HG03196 (cell line): ENCODE results near the gene NUMA1.

Experiments used
- ATAC-seq: cut with Tn5 transposase; IDR thresholded peaks from one replicate; pipeline ENCODE4 v1.9.1; 2021; ENCODE audit not compliant: unreplicated experiment

NUMA1 gene

GRCh38 chr11:72102946-72103753 lies 22.8 kb upstream of the NUMA1 start, which contains the start of gene LAMTOR1:
TSS of gene LAMTOR1 (minus strand) at chr11:72103297. CDS start at chr11:72103224, 73 bp downstream.
- peak; percentile 80 for ATAC-seq

- no peak for ATAC-seq
These were observed 22.2 kb upstream of the NUMA1 start for GRCh38 chr11:72102631-72102945.

GRCh38 chr11:72102162-72102561 lies 21.8 kb upstream of the NUMA1 start:
- no peak for ATAC-seq

- no peak for ATAC-seq
These were observed 20.1 kb upstream of the NUMA1 start for GRCh38 chr11:72100462-72100861.

- ATAC-seq, result no peak
These were observed 19.7 kb upstream of the NUMA1 start for GRCh38 chr11:72100009-72100408.

- ATAC-seq, result no peak
These were observed 18.4 kb upstream of the NUMA1 start for GRCh38 chr11:72098741-72099140.

- ATAC-seq, result no peak
These were observed 10.9 kb upstream of the NUMA1 start for GRCh38 chr11:72091292-72091691.

GRCh38 chr11:72088076-72088808 lies 7.9 kb upstream of the NUMA1 start:
- ATAC-seq, result no peak

GRCh38 chr11:72085621-72086351 lies 5.4 kb upstream of the NUMA1 start:
- no peak for ATAC-seq

GRCh38 chr11:72084965-72085364 lies 4.6 kb upstream of the NUMA1 start:
- no peak for ATAC-seq

GRCh38 chr11:72084076-72084475 lies 3.7 kb upstream of the NUMA1 start:
- ATAC-seq, result no peak

GRCh38 chr11:72083414-72083813 lies 3.1 kb upstream of the NUMA1 start:
- no peak for ATAC-seq

- ATAC-seq, result no peak
These were observed 1.6 kb upstream of the NUMA1 start for GRCh38 chr11:72081821-72082453.

GRCh38 chr11:72081184-72081644 lies 872 bp upstream of the NUMA1 start:
- no peak for ATAC-seq

- no peak for ATAC-seq
These were observed 470 bp downstream of the NUMA1 start for GRCh38 chr11:72079819-72080325.

- ATAC-seq, result no peak
These were observed 1.9 kb downstream of the NUMA1 start for GRCh38 chr11:72078477-72078876.

- no peak for ATAC-seq
These were observed 4.6 kb downstream of the NUMA1 start for GRCh38 chr11:72075756-72076155.

GRCh38 chr11:72075109-72075508 lies 5.2 kb downstream of the NUMA1 start:
- no peak for ATAC-seq

GRCh38 chr11:72072348-72072747 lies 8.0 kb downstream of the NUMA1 start:
- ATAC-seq, result no peak

- no peak for ATAC-seq
These were observed 9.9 kb downstream of the NUMA1 start for GRCh38 chr11:72070491-72070890.

GRCh38 chr11:72069787-72070251 lies 10.5 kb downstream of the NUMA1 start:
- no peak for ATAC-seq
